Bronchial epithelial cell (primary cell): ENCODE data around the gene GPR25. TPM values are rescaled to one million over a fixed set of nuclear protein-coding genes. Genes with fewer than 3 reads are reported as not detected.

Experiments
- DNase-seq: peaks from one replicate; pipeline ENCODE4 v3.0.0-alpha.2; 2010; ENCODE audit warnings: low read depth
- FAIRE-seq: peaks from 2 replicates; lab custom pipeline; 2011; peaks lifted over from hg19 to GRCh38; lab: Jason Lieb, UNC
- H3K27me3 ChIP-seq: 2 replicates; pipeline ENCODE4 v1.5.1; 2011; ENCODE audit warnings: low read length; ENCODE audit not compliant: control insufficient read depth, insufficient read depth
- H3K36me3 ChIP-seq: 2 replicates; pipeline ENCODE4 v1.5.1; 2011; ENCODE audit warnings: low read length; ENCODE audit not compliant: control insufficient read depth, insufficient read depth
- H3K4me3 ChIP-seq: 2 replicates; pipeline ENCODE4 v1.5.1; 2011; ENCODE audit warnings: mild to moderate bottlenecking, low read depth, low read length, control low read depth
- total RNA-seq: library from RNA; depleted of rRNA; stranded (reverse); fragments of >200 nt; gene quantifications from 2 replicates; pipeline ENCODE4 v1.2.1, GENCODE V29; 2014
- TF ChIP-seq, protein P1 (sequence below): IDR thresholded peaks from 2 replicates; pipeline ENCODE4 v1.5.1; 2011; ENCODE audit warnings: mild to moderate bottlenecking, moderate library complexity, low read length, control low read depth, inconsistent platforms; ENCODE audit not compliant: insufficient read depth, severe bottlenecking

The GPR25 gene
- total RNA-seq, 1 donor from 2014 or later = not detected

GRCh38 chr1:200892546-200892945, 19.8 kb downstream of the GPR25 start:
- DNase-seq (no peak), FAIRE-seq (no peak)
- Histone ChIP-seq H3K36me3 (peaks cover 4% of the 10 kb centered on the region), H3K4me3 (no peak overlapping the region), H3K27me3 (no peaks in the 10 kb centered on the region)
- TF ChIP-seq, protein P1, sequence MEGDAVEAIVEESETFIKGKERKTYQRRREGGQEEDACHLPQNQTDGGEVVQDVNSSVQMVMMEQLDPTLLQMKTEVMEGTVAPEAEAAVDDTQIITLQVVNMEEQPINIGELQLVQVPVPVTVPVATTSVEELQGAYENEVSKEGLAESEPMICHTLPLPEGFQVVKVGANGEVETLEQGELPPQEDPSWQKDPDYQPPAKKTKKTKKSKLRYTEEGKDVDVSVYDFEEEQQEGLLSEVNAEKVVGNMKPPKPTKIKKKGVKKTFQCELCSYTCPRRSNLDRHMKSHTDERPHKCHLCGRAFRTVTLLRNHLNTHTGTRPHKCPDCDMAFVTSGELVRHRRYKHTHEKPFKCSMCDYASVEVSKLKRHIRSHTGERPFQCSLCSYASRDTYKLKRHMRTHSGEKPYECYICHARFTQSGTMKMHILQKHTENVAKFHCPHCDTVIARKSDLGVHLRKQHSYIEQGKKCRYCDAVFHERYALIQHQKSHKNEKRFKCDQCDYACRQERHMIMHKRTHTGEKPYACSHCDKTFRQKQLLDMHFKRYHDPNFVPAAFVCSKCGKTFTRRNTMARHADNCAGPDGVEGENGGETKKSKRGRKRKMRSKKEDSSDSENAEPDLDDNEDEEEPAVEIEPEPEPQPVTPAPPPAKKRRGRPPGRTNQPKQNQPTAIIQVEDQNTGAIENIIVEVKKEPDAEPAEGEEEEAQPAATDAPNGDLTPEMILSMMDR = no peak

DNA sequence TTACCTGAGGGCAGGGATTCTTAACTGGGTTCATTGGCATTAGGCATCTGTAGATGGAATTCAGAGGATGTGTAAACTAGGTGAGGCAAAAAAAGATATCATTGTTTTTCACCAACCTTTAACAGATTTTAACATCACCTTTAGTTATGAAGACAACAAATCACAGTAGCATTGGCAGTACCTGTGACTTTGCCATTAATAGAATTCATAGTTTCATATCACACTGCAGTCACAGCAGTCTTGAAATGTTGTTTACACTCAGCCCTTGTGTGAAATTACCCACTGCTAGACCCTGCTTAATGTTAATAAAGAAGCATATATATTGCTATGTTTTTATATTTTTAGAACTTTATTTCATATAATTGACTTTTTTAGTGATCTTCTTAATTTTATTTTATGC, 20.2 kb downstream of the GPR25 start:
- no peak for DNase-seq
- Histone ChIP-seq H3K27me3 (no peaks in the 10 kb centered on the region), H3K4me3 (no peak overlapping the region), H3K36me3 (peaks cover 7% of the 10 kb centered on the region)
- TF ChIP-seq, protein P1 = no peak
- no peak for FAIRE-seq

DNA sequence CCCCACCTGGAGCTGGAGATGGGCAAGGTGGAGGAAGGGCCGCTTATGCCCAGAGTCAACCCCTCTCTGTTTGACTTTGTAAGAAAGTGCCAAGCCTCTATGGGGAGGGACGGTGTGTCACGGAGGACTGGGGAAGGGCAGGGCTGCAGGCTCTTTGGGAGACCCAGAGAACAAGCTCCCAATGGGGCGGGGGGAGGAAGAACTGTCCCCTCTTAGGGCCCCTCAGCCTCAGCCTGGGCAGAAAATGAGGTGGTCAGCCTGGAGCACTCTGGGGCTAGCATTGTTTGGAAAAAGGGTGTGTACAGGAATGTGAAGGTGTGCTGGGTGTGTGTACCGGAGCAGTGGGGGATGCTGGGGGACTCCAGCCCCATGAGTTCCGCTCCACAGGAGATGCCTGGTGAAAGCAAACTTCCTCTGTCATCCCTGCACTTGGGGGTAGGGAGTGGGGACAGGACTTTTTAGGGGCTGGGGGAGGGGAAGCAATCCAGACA, 20.7 kb downstream of the GPR25 start:
- Histone ChIP-seq H3K4me3 (no peak overlapping the region), H3K27me3 (no peaks in the 10 kb centered on the region), H3K36me3 (peaks cover 12% of the 10 kb centered on the region)
- FAIRE-seq (no peak), DNase-seq (no peak)
- TF ChIP-seq, protein P1 = no peak

DNA sequence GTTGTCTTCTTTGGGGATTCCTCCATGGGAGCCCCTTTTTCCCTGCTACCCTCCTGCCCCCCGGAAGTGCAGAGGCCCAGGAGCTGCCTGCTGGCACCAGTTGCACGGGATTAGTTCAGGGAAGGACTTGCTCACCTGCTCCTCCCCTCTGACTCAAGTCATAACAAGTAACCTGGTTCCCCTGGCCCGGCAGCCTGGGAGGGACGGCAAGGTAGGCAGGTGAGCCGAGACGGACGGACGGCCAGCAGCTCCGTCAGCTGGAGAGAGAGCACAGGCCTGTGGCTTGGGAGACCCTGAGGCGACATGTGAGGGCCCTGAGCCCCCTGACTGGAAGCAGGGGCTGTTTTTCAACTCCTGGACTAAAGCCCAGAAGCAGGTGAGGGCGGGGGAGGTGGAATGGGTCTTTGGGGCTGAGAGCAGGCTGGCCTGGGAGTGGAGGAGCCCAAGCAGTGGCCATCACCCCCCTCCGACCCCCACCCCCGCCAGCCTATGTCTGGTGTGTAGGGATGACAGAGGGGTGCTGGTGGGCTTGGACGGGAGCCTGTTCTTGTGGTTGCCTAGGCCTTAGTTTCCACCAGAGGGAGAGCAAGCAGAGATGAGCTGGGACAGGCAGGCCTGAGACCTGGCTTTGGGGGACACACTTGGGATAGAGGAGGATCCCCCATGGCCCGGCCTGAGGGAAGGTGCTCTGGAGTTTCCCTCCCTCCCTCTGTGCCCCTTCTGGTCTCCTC, 22.1 kb downstream of the GPR25 start, which contains the start of gene INAVA:
TSS of gene INAVA (plus strand) at position 189 of the 731 bp plus-strand sequence. CDS start 3,501 bp downstream, outside the sequence.
- no peaks in the 10 kb centered on the region for H3K27me3 ChIP-seq
- peak; percentile 86 for DNase-seq
- peak within 1 kb of the TSS; percentile 72 for H3K4me3 ChIP-seq
- peak; percentile 80 for FAIRE-seq
- peaks cover 23% of the 10 kb centered on the region for H3K36me3 ChIP-seq
- TF ChIP-seq, protein P1 = peak; percentile 52

DNA sequence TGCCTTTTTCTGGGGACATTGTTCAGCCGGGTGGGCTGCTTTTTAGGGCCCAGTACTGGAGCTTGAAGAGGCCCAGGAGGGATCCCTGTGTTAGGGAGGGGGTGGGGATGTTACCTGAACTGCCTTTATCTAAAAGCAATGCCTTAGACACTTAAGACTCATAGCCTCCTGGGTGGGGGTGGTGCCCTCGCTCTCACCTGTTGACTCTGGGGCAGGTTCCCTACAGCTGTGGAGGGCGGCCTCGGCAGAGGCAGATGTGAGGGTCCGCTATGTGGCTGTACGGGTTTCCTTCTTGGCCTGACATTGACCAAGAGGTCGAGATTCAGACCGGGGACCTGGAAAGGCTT, 22.6 kb downstream of the GPR25 start:
- Histone ChIP-seq H3K4me3 (peak overlapping the region; percentile 72), H3K27me3 (no peaks in the 10 kb centered on the region), H3K36me3 (peaks cover 28% of the 10 kb centered on the region)
- no peak for FAIRE-seq
- TF ChIP-seq, protein P1 = no peak
- peak; percentile 54 for DNase-seq
